Stimulated activated CD8-positive, alpha-beta memory T cell treated with anti-CD3 and anti-CD28 coated beads, Interleukin-4, amount 100 ng/mL, for 48 hours (primary cell): ENCODE results near the gene RAB11FIP3.
"Not testable (repeated sequence)": the region's sequence is repeated elsewhere in the genome, so short reads cannot be mapped to it uniquely, and the experiment has no call there.

Source experiments
- DNase-seq: peaks from one replicate; pipeline ENCODE4 v3.0.0-alpha.2; 2020

The RAB11FIP3 gene

DNA sequence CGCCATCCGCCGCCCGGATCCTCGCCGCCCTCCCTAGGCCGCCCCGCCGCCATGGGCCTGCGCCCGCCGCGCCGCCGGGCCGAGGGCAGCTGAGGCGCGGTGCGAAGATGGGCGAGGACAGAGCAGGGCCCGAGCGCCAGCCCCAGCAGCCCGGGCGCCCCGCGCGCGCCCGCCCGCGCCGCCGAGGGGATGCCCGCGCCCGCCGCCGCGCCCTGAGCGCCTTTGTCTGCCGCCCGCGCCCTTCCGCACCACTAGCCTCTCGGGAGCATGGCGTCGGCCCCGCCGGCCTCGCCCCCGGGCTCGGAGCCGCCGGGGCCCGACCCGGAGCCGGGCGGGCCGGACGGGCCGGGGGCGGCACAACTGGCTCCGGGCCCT is 278 bp downstream of the RAB11FIP3 start:
- DNase-seq, result no peak

DNA sequence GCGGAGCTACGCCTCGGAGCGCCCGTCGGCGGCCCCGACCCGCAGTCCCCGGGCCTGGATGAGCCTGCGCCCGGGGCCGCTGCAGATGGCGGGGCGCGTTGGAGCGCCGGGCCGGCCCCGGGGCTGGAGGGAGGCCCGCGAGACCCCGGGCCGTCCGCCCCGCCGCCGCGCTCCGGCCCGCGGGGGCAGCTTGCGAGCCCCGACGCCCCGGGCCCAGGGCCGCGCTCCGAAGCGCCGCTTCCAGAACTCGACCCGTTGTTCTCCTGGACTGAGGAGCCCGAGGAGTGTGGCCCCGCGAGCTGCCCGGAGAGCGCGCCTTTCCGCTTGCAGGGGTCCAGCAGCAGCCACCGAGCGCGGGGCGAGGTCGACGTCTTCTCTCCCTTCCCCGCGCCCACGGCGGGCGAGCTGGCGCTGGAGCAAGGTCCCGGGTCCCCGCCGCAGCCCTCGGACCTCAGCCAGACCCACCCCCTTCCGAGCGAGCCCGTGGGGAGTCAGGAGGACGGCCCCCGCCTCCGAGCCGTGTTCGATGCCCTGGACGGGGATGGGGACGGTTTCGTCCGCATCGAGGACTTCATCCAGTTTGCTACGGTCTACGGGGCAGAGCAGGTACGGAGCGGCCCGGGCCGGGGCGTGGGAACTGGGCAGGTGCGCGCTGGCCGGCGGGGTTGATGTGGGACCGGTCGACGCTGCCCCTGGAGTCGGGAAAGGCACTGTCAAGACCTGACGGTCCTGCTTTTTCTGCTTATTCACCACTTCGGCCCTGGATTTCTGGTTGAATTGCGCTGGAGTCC is 861 bp downstream of the RAB11FIP3 start:
- peak; percentile 30 for DNase-seq

DNA sequence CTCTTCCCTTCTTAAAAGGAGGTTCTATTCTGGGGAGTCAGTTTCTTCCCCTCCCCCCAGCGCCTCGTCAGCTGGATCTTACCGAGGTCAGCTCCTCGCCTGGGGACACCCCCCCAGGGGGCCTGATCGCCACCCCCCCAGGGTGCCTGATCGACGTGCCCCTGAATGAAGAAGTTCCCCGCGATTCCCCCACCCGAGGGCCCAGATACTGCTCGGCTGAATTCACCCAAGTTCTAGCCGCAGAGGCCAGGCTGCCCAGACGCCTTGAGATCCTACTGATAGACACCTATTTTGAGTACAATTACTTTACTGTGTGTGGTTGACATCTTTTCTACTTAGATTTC is 1.4 kb downstream of the RAB11FIP3 start:
- DNase-seq, result no peak

DNA sequence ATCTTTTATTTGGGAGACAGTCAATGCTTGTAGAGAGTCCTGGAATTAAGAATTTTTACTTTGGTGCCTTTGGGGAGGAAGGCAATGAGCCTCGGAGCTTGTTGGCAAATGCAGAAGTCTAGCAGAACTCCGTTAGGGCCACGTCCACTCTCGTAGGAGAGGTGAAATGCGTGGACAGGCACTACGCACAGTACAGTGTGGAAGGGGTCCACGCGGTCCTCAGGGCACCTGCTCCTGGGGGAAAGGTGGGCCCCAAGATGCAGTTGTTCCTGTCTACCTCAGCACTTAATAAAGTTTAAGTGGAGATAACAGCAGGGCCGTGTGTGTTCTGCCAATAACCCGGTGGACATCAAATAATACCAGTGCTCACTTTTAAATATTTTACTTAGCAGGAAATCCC is 1.8 kb downstream of the RAB11FIP3 start:
- no peak for DNase-seq

DNA sequence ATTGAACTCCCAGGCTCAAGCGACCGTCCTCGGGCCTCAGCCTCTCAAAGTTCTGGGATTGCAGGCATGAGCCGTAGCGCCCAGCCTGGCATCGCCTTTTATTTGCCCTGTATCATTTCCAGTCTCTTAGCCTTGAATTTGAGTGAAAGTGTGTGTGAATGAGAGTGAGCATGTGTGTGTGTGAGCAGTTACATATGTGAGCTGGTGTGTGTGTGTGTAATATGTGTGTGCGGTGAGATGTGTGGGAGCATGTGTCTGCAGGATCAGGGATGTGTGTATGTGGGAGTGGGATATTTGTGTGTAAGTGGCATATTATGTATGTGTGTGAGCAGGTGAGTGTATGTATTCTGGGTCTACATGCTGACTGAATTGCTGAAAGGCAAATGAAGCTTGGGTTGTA is 5.5 kb downstream of the RAB11FIP3 start:
- no peak for DNase-seq

DNA sequence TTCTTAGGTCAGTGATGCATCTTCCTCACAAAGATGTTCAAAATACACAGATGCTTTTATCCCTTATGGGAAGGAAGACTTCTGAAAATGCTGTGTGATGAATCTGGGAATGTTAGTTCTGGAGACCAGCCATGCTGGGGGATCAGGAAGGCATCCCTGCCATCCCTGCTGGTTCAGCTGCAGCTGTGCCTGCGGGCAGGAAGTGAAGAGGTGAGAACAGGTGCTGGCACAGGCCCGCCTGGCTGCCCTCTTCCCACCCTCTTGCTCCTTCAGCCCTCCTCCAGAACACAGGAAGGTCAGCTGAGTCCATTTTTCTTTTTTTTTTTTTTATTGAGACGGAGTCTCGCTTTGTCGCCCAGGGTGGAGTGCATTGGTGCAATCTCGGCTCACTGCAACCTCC is 15.2 kb downstream of the RAB11FIP3 start:
- DNase-seq, result no peak

DNA sequence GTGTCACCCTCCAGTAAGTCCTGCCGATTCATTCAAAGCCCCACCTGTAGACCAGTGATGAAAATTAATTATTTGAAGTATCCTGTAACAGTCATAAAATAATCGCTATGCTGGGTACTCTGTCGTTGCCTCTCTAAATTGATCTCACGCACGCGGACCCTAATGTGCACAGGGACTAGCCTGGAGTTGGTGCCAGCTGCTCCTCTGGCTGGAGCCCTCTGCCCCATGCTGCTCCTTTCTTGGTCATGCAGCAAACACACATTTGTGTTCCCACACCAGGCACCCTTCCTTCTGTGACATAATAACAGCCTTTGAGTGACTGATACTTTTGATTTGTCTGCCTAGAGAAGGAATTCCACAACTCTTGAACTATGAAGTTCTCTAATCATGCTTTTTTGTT is 16.0 kb downstream of the RAB11FIP3 start:
- DNase-seq, result no peak

DNA sequence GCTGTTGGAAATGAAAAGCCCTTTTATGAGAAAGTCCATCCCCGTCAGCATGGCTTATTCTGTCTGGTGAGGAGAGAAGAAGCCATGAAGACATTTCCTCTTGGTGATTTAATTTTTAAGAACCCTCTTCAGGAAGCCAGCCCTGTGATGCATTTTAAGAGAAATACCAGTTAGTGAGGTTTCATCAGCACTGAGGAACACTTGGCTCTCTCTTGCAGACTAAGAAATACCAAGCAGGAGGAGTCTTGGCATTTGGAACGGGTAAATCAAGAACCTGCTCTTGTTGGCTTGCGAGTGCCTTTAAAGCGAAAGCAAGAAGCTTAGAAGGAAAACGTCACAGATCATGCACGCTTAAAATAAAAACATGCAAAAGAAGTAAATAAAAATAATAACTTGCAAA is 17.5 kb downstream of the RAB11FIP3 start:
- no peak for DNase-seq

DNA sequence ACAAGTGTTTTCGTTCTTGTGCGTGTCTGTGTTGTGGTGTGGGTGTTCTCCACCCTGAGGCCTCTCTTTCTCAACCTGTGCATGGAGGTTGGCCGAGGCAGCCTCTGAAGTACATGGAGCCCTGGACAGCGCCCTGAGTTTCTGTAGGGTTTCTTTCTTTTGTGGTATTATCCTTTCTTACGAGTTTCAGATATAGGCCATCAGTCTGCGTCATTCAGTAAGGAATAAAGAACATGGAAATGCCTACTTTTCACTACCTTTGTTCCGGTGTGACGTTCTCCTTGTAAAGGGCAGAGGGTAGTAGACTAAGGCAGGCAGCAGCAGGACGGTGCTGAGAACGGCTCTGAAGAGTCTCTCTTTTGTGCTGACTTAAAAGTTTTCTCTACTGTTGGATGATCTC is 18.6 kb downstream of the RAB11FIP3 start:
- DNase-seq, result no peak

DNA sequence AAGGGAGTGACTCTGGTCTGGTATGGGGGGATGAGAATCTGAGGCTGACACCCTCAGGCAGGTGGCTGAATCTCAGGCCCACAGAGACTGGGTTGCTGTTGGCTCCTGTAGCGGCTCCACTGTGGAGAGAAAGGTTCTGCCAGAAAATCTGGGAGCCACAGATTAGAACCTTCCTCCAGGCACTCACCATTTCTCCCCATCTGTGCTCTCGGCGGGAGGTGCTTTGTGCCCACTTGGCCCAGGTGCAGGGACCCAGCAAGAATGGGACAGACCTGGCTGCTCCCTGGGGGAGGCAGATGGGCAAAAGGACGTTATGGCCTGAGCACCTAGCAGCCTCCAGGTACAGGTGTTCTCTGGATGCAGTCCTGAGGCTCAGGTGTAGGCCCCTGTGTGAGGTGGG is 20.1 kb downstream of the RAB11FIP3 start:
- DNase-seq, result no peak

DNA sequence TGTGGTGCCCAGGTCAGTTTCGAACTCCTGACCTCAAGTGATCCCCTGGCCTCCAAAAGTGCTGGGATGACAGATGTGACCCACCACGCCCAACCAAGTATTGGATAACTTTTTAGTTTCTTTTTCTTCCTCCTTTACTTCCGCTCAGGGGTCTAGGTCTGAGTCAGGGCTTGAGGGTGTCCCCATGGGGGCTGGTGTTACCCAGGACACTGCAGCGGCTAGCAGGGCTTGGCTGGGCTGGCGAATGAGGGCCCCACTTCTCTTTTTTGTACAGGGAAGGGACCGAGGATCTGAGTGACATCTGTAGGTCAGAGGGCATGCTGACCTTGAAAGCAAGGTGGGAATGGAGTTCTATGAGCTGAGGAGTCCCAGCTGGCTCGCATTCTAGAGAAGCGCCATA is 24.9 kb downstream of the RAB11FIP3 start:
- no peak for DNase-seq

DNA sequence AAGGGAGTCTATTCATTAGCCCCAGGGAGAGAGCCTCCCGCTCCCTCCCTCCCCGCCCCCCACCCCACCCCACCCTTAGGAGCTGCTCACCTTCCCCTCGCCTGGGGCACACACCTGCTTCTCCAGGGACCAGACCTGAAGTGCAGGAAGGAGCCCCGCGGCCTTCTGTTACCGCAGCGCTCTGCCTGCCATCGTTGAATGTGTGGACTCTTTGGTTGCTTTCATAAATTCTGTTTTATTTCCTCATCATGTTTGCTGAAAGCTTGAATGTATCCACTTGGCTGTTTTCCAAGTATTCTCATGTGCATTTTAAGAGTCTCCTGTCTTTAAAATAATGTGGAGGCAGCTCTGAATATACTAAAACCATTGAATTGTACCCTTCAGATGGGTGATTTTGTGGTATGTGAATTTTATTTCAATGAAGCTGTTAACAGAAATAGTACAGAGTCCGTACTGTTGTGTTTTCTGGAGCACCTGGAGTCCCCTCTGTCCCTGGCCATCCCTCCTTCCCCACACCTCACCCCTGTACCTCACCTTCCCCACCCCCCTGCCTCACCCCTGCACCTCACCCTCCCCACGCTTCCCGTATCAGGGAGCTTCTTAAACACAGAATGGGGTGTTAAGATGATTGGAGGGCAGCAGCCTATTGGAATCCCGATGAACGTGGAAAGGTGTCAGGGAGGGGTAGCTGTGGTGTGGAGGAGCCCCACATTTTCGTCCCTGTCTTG is 25.5 kb downstream of the RAB11FIP3 start:
- no peak for DNase-seq

DNA sequence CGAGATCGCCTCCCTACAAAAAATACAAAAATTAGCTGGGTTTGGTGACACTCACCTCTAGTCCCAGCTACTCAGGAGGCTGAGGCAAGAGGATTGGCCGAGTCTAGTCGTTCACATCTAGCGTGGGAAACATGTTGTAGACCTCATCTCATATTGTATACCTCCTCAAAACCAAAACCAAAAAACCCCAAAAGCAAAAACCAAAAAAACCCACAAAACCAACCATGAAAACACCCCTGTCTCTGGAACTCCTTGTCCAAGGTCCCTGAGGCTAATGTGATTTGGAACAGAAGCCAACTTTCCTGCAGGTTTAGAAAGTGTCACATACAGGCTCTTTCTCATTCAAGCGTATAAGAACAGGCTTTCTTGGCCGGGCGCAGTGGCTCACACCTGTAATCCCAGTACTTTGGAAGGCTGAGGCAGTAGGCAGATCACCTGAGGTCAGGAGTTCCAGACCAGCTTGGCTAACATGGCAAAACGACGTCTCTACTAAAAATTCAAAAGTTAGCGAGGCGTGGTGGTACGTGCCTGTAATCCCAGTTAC is 29.0 kb downstream of the RAB11FIP3 start:
- DNase-seq, result no peak

DNA sequence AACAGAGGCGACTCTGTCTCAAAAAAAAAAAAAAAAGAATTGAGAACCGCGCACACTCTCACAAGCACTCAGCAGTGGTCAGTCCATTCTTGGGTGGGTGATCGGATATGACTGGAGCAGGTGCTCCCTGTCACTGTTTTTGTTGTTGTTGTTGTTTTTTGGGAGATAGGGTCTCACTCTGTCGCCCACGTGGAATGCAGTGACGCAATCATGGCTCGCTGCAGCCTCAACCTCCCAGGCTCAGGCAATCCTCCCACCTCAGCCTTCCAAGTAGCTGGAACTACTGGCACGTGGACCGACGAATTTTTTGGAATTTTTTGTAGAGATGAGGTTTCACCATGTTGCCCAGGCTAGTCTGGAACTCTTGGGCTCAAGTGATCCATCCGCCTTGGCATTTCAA is 30.0 kb downstream of the RAB11FIP3 start:
- DNase-seq, result no peak

DNA sequence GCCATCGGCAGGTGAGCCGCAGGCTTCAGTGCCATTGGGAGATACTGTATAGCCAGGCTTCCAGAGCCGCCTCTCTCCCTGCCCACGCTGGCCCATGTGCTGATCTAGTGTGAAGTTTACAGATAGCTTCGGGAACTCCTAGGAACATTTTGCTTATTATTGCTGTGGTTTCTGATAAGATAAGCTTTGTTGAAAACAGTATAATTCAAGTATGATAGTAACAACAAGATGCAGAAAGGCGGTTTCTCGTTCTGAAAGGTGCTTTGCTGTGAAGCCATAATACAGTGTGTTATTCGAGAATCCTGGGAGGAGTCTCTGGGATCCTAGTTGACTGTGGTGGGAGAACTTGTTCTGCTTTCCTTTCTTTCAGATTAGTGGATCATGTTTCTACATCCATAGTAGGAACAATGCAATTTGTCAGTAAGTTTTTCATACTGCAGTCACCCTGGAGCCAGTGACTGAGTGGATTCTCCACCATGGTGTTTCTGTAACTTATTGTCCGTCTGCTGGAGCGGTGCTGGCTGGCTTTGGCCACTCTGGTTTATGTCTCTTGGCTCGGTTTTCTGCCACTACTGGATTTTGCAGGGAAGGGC is 31.5 kb downstream of the RAB11FIP3 start:
- no peak for DNase-seq

DNA sequence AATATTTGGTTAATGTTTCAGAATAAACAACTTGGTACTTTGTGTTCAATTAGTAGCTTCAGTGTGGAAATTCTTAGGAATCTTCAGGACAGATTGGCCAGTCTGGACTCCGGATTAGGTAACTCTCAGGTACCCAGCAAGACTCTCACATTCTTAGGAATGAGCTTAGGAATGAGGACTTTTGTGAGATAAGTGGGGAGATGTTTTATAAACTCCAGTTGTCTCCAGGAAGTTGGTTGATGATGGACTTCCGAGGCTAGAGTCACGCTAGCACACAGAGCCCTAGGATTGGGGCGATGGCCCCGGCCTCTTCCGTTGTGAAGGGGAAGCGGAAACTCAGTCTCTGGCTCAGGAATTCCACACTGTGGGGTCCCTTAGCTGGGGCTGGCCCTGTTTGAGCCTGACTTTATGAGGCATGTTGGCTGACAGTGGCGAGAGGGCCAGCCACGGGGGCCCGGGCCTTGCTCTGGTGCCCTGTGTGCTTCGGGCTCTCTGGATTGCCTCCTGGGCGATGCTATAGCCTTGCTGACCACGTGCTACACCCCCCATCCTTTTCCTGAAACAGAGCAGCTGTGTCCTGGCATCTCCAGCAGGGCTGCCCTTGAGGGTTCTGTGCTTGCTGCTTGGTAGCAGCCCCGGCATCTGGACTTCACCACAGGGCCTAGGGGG is 32.4 kb downstream of the RAB11FIP3 start:
- no peak for DNase-seq

DNA sequence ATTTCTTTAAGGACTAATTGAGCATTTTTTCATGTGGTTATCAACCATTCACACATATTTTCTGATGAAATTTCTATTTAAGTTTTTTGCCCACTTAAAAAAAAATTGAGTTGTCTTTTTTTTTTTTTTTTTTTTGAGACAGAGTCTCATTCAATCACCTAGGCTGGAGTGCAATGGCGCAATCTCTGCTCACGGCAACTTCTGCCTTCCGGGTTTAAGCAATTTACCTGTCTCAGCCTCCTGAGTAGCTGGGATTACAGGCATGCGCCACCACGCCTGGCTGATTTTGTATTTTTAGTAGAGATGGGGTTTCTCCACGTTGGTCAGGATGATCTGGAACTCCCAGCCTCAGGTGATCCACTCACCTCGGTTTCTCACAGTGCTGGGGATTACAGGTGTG is 34.3 kb downstream of the RAB11FIP3 start:
- no peak for DNase-seq

DNA sequence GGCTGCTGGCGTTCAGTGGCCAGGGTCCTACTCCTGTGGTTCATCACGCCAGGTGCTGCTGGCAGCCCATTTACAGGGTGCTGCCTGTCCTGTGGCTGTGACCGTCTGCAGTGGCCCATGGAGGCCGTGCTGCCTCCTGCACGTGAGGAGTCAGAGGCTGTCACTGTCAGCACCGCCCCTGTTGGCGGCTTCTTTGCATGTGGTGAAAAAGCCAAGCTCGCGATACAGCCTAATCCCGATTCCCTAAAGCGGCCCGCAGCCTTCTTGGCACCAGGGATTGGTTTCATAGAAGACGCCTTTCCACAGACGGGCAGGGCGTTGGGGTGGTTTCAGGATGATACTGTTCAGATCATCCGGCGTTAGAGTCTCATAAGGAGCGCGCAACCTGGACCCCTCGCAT is 35.3 kb downstream of the RAB11FIP3 start:
- DNase-seq, result no peak

DNA sequence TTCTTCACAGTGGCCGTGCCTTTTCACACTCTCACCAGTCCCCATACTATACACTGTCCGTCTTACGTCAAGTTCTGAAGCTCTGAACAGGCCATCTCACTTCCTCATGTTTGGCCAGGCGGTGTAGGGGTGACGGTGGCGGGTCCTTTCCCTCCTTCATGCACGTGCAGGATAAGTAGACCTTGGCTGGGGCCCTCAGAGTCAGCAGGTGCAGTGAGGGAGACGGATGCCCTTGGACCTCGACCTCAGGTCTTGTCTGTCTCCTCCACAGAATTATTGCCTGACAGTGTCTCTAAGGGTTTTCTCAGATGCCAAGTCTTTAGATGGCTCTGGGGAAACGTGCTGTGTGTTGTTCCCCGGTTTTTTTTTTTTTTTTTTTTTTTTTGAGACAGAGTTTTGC is 37.6 kb downstream of the RAB11FIP3 start:
- no peak for DNase-seq

DNA sequence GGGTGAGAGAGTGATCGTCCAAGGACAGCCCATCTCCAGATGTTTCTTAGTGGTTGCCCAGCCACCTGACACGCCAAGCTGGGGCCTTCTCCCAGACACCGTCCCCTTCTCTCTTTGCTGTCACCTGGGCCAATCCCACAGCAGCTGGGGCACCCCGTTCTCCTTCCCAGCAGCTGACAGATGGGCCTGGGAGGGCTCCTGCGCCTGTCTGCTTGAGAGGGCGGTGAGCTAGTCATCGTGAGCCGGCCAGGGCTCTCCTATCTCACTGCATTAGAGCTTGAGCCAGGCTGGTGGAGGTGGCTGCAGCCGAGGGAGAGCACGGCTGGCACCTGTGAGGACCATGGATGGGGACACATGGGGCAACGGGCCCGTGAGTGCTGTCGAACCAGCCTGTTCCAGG is 41.2 kb downstream of the RAB11FIP3 start:
- no peak for DNase-seq

DNA sequence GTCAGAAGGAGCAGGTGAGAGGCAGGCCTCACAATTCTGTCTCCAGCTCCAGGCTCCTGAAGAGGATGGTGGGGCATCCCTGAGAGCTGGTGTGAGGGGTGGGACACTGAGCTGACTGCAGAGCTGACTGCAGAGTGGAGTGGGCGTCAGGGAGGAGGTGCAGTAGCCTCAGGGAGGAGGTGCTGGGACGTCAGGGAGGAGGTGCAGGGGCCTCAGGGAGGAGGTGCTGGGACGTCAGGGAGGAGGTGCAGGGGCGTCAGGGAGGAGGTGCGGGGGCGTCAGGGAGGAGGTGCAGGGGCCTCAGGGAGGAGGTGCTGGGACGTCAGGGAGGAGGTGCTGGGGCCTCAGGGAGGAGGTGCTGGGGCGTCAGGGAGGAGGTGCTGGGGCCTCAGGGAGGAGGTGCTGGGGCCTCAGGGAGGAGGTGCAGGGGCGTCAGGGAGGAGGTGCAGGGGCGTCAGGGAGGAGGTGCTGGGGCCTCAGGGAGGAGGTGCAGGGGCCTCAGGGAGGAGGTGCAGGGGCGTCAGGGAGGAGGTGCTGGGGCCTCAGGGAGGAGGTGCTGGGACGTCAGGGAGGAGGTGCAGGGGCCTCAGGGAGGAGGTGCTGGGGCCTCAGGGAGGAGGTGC is 41.9 kb downstream of the RAB11FIP3 start:
- not testable (repeated sequence) for DNase-seq

DNA sequence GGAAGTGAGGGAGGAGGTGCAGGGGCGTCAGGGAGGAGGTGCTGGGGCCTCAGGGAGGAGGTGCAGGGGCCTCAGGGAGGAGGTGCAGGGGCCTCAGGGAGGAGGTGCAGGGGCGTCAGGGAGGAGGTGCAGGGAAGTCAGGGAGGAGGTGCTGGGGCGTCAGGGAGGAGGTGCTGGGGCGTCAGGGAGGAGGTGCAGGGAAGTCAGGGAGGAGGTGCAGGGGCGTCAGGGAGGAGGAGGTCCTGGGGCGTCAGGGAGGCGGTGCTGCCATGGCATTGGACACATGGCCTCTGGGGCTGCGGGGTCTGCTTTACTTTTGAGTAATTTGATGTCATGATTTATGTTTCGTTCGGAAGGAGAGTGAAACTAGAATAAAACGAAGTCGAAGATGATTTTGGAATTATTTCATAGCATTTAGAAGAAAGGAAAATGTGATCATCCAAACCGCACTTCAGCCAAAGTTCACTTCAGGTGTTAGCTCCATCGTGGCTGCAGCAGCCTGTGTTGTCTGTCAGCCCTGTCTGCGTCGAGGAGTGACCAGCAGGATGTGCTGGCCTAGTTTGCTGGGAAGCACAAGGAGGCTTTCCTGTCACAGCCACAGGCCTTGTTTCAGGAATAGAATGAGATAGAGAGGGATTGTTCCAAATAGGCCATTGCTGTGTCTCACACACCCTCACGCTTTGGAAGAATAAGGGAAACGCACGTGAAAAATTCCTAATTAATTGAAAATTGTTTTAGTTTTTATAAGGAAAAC is 42.8 kb downstream of the RAB11FIP3 start:
- DNase-seq, result no peak
